Immature natural killer cell (primary cell): Measurements from ENCODE around the gene EFNA1. TPM values are rescaled to one million over a fixed set of nuclear protein-coding genes. Genes with fewer than 3 reads are reported as not detected.

Source experiments
- DNase-seq, 3 donors: peaks; one replicate each; pipeline ENCODE4 v3.0.0; 2022; ENCODE audit warnings: mixed read lengths in 1 of 3
- H3K27ac Mint-ChIP-seq, 6 donors: one replicate each; pipeline ENCODE4 v1.8.0; 2020; ENCODE audit warnings: mixed read lengths in 6 of 6, mild to moderate bottlenecking in 5 of 6, inconsistent platforms in 4 of 6, moderate library complexity in 3 of 6
- H3K27me3 Mint-ChIP-seq, 3 donors: one replicate each; pipeline ENCODE4 v1.8.0; 2020 to 2021; ENCODE audit warnings: low read depth in 3 of 3, mild to moderate bottlenecking in 3 of 3, mixed read lengths in 3 of 3, moderate library complexity in 3 of 3, inconsistent platforms in 1 of 3
- H3K36me3 Mint-ChIP-seq, 3 donors: one replicate each; pipeline ENCODE4 v1.8.0; 2020; ENCODE audit warnings: mixed read lengths in 3 of 3, inconsistent platforms in 2 of 3, mild to moderate bottlenecking in 2 of 3
- H3K4me1 Mint-ChIP-seq, 2 donors: one replicate each; pipeline ENCODE4 v1.8.0; 2020; ENCODE audit warnings: inconsistent platforms in 2 of 2, mild to moderate bottlenecking in 2 of 2, mixed read lengths in 2 of 2, moderate library complexity in 1 of 2
- H3K4me3 Mint-ChIP-seq, 5 donors: one replicate each; pipeline ENCODE4 v1.8.0; 2020; ENCODE audit warnings: mild to moderate bottlenecking in 5 of 5, mixed read lengths in 5 of 5, inconsistent platforms in 3 of 5, moderate library complexity in 3 of 5
- H3K9me3 Mint-ChIP-seq, 6 donors: one replicate each; pipeline ENCODE4 v1.8.0; 2020; ENCODE audit warnings: mild to moderate bottlenecking in 6 of 6, mixed read lengths in 6 of 6, inconsistent platforms in 4 of 6, moderate library complexity in 3 of 6
- polyA plus RNA-seq, 3 donors: library from polyadenylated mRNA; unstranded; fragments of 300-500 nt; fragmentation: Illumina TruSeq; gene quantifications; one replicate each; pipeline ENCODE4 v1.2.3, GENCODE V29; 2021

The EFNA1 gene
- polyA plus RNA-seq, 3 donors from 2014 or later, result 0.64 to 4.0 (median 1.1) TPM

DNA sequence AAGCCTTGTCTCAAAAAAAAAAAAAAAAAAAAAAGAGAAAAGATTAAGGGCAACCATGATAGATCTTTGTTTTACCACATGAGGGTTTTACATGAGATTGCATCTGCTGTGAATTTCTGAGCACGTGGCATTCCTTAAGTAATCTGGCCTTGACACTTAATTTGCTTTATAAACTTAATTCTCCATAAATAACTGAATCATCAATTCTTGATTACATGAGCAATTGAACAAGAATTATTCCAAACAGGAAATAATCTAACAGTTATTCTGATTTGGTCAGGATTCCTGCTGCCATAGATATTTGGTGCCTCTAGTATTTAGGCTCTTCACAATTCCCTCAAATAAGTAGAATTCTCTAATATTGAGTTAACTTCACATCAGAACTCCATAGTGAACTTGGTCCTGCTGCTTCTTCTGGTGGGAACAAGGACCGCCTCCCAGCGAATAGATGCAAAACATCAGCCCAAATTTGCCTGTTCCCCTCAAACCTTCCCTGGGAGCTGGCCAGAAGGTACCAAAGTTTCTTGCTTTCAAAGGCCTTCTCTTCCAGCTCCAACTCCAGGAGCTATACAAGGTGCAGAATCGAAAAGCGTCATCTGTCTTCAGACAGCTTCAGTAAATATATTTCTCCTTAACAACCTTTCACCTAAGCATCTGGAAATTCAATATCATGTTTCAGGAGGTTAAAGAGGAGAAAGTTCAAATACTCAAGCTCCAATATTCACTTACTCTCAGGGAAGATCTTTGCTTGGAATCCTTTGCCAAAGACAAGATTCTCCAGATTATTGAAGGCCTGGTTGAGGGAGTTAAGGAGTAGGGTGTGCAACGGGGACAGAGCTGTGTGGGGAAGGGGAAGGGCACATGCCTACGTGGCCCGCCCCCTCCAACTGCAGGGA is 44.4 kb downstream of the EFNA1 start:
- H3K4me3 Mint-ChIP-seq, result peak overlapping the region; percentile 96 to 100 (median 99)
- DNase-seq, result no peak
- H3K4me1 Mint-ChIP-seq, result peaks cover 52 to 62% of the 10 kb centered on the region in 2 donors

DNA sequence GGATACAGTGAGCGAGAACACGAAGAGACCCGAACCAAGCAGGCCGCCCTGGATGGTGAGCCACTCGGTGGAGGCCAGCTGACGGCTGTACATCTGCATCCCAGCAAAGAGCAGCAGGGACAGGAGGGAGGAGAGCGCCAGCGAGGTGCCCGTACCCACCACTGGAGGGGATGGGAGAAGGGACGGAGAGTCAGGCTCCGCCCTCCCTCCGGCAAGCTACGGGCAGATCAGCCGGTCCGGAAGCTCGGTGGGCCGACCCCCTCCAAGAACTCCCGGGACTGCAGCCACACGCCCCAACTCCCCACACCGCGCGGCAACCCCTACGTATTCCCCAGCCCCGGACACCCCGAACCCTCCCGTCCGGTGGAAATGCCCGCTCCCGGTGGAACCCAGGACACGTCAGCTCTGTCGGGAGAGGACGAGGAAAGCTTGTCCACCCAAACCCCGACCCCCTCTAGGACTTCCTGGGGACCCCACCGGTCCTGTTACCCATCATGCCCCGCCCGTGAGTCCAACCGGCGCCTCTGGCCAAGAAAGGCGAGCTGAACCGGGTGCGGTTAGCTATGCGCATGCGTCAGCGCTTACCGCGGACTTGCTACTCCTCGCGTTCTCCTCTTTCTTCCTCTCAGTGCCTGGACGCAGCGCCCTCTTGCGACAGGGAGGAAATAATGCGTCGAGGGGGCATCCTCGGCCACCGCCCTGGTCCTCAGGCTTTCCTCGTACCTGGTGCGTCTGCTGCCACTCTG is 45.2 kb downstream of the EFNA1 start, which contains the start of gene KRTCAP2:
Gene KRTCAP2 (minus strand): TSS at position 573 of the 746 bp plus-strand sequence. CDS start 80 bp downstream, at position 493.
- Mint-ChIP-seq H3K27me3 (peaks cover 5 to 20% (median 17%) of the 10 kb centered on the region in 3 donors), H3K27ac (peak within 1 kb of the TSS; percentile 97 to 99 (median 98)), H3K9me3 (no peaks in the 10 kb centered on the region), H3K4me1 (peaks cover 44 to 54% of the 10 kb centered on the region in 2 donors), H3K4me3 (peak within 1 kb of the TSS; percentile 96 to 100 (median 99)), H3K36me3 (peaks cover 8 to 9% (median 9%) of the 10 kb centered on the region in 3 donors)
- peak; percentile 93 to 94 (median 93) for DNase-seq

More for the DNA sequence above, 44.4 kb downstream of the EFNA1 start:
- Mint-ChIP-seq H3K36me3 (peaks cover 8 to 9% (median 9%) of the 10 kb centered on the region in 3 donors), H3K27ac (peak overlapping the region; percentile 97 to 99 (median 98)), H3K9me3 (no peaks in the 10 kb centered on the region), H3K27me3 (peaks cover 5 to 24% (median 22%) of the 10 kb centered on the region in 3 donors)

DNA sequence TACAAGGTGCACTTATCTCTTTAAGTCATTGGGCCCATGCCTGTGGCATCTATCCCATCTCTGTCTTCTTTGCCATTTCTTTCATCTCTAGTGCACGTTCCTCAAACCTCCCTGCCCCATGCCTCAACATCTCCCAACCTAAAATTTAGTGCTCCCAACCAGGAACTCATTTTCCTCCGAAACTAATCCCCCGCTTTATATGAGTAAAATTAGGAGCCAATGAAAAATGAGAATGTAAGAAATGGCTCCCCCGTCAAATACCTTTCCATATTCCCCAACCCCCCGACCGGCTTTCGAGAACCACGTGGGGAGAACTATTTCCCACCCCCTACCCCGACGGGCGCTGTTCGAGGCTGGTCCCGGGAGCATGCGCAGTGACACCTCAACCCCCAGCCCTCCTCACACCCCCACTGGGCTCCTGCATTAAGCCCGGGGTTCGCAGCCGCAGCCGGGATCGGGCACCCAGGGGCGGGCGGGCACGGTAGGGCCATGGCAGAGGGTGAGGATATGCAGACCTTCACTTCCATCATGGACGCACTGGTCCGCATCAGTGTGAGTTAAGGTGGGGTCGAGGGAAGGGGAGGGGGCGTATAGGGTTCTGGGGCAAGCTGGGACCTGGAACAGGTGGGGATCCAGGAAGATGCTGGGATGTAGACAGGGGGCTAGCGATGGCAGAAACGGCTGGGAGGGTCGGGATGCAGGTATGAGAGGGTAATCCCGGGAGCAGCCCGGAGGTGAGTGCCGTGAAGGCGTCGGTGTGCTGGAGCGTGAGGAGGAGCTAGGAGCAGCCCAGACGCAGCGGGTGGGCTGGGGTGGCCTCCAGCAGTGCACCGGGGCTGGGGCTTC is 46.0 kb downstream of the EFNA1 start, which contains the start of gene TRIM46:
Gene TRIM46 (plus strand): TSS at position 372 of the 846 bp plus-strand sequence. CDS start 118 bp downstream, at position 490.
- peaks cover 8 to 9% (median 9%) of the 10 kb centered on the region in 3 donors for H3K36me3 Mint-ChIP-seq
- H3K9me3 Mint-ChIP-seq, result no peaks in the 10 kb centered on the region
- peaks cover 5 to 19% (median 17%) of the 10 kb centered on the region in 3 donors for H3K27me3 Mint-ChIP-seq
- H3K27ac Mint-ChIP-seq, result peak within 1 kb of the TSS; percentile 97 to 99 (median 98)
- H3K4me1 Mint-ChIP-seq, result peaks cover 43 to 53% of the 10 kb centered on the region in 2 donors
- peak in 1 of 3 donors; percentile 45 for DNase-seq
- peak within 1 kb of the TSS; percentile 96 to 100 (median 99) for H3K4me3 Mint-ChIP-seq

DNA sequence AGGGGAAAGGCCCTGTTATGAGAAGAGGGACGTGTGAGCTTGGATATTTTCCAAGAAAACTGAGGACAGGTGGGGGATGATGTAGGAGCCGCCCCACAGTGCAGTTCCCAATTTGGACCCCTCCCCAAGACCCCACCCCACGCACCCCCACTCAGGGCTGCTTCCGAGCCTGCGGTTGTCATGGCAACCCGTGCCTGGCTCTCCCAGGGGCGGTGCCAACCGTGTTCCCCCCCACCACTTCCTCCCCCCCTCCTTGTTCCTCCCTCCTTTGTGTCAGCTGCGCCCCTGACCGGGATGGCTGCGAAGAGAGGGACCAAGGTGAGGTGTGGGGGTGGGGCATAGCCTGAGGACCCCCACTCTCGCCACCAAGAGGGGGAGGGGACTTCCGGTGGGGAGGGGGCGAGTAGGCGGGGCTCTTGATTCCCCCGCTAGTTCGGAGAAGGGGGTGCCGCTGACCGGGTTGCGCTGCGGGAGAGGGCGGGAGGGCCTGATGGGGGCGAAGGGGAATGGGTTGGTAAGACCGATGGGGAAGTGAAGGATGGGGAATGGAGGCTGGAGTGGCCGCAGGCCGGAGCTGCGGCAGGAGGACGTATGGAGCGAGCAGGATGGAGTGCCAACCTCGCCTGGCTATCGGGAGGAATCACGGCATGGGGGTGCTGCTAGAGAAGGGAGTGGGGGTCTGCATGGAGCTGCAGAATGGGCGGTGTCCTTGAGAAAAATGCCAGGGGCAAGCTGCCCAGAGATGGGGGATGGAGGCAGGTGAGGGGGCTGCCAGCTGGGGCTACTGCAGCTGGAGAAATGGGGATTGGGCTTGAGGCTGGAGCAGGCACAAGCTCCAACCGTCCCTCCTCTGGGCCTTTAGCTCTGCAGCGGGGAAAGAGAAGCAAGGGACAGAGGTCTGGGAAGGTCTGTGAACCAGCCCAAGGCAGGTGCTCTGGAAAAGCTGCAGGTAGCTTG is 46.9 kb downstream of the EFNA1 start:
- H3K27me3 Mint-ChIP-seq, result peaks cover 5 to 18% (median 17%) of the 10 kb centered on the region in 3 donors
- peak in 2 of 3 donors; percentile 23 to 29 for DNase-seq
- peaks cover 43 to 46% of the 10 kb centered on the region in 2 donors for H3K4me1 Mint-ChIP-seq
- H3K36me3 Mint-ChIP-seq, result peaks cover under 1 to 2% (median under 1%) of the 10 kb centered on the region in 3 donors
- no peaks in the 10 kb centered on the region for H3K9me3 Mint-ChIP-seq
- H3K27ac Mint-ChIP-seq, result peak overlapping the region in 5 of 6 donors; percentile 48 to 97 (median 64)
- H3K4me3 Mint-ChIP-seq, result peak overlapping the region; percentile 96 to 100 (median 99)

DNA sequence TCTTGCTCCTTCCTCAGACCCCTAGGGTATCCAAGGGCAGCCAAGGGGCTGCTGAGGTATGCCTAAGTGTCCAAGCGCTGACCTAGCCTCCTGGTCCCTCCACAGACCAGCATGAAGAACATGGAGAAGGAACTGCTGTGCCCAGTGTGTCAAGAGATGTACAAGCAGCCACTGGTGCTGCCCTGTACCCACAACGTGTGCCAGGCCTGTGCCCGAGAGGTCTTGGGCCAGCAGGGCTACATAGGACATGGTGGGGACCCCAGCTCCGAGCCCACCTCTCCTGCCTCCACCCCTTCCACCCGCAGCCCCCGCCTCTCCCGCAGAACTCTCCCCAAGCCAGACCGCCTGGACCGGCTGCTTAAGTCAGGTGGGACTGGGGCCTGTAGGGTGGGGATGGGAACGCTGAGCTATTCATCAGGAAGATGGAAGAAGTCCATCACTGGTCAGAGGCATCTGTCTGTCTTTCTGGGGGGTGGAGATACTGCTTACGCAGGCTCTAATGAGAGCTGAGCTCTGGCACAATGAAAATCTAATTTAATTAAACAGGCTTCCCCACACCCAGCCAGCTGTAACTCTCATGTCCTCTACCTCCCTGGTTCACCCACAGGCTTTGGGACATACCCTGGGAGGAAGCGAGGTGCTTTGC is 47.7 kb downstream of the EFNA1 start:
- no peak for DNase-seq
- H3K4me1 Mint-ChIP-seq, result peaks cover 41 to 45% of the 10 kb centered on the region in 2 donors
- H3K27ac Mint-ChIP-seq, result peak overlapping the region in 1 of 6 donors; percentile 5
- peaks cover 5 to 17% (median 16%) of the 10 kb centered on the region in 3 donors for H3K27me3 Mint-ChIP-seq
- H3K9me3 Mint-ChIP-seq, result no peaks in the 10 kb centered on the region
- peak overlapping the region in 3 of 5 donors; percentile 46 to 65 (median 55) for H3K4me3 Mint-ChIP-seq
- H3K36me3 Mint-ChIP-seq, result no peaks in the 10 kb centered on the region

DNA sequence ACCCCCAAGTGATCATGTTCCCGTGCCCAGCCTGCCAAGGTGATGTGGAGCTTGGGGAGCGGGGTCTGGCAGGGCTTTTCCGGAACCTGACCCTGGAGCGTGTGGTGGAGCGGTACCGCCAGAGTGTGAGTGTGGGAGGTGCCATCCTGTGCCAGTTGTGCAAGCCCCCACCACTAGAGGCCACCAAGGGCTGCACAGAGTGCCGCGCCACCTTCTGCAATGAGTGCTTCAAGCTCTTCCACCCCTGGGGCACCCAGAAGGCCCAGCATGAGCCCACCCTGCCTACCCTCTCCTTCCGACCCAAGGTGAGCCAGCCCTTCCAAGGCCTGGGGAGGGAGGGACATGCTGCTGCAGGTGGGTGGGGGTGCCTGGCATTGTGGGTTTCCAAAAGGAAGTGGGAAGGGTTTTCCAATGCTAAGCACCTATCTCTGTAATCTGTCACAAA is 48.3 kb downstream of the EFNA1 start:
- H3K36me3 Mint-ChIP-seq, result no peaks in the 10 kb centered on the region
- no peaks in the 10 kb centered on the region for H3K9me3 Mint-ChIP-seq
- no peak overlapping the region for H3K4me3 Mint-ChIP-seq
- no peak overlapping the region for H3K27ac Mint-ChIP-seq
- peaks cover 5 to 17% (median 16%) of the 10 kb centered on the region in 3 donors for H3K27me3 Mint-ChIP-seq
- H3K4me1 Mint-ChIP-seq, result peaks cover 40 to 45% of the 10 kb centered on the region in 2 donors
- no peak for DNase-seq

DNA sequence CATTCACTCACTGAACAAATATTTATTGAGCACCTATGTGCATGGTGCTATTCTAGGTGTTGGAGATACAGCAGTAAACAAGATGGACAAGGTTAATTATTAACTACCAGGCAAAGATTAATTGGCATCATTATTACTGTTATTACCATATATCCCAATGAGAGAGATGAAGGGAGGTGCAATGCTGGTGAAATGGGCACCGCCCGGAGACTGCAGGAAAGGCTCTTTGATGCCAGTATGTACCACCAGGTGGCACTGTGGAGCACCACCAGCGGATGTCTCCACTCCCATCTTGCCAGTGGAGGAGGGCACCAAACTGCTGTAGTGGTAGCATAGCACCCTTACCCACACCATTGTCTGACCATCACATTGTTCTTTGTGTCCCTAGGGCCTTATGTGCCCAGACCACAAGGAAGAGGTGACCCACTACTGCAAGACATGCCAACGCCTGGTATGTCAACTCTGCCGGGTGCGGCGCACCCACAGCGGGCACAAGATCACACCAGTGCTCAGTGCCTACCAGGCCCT is 48.9 kb downstream of the EFNA1 start:
- Mint-ChIP-seq H3K27me3 (peaks cover 5 to 17% (median 16%) of the 10 kb centered on the region in 3 donors), H3K36me3 (no peaks in the 10 kb centered on the region), H3K4me3 (peak overlapping the region in 2 of 5 donors; percentile 3 to 17), H3K27ac (peak overlapping the region in 2 of 6 donors; percentile 25 to 37), H3K9me3 (no peaks in the 10 kb centered on the region), H3K4me1 (peaks cover 39 to 40% of the 10 kb centered on the region in 2 donors)
- peak; percentile 71 to 78 (median 72) for DNase-seq

DNA sequence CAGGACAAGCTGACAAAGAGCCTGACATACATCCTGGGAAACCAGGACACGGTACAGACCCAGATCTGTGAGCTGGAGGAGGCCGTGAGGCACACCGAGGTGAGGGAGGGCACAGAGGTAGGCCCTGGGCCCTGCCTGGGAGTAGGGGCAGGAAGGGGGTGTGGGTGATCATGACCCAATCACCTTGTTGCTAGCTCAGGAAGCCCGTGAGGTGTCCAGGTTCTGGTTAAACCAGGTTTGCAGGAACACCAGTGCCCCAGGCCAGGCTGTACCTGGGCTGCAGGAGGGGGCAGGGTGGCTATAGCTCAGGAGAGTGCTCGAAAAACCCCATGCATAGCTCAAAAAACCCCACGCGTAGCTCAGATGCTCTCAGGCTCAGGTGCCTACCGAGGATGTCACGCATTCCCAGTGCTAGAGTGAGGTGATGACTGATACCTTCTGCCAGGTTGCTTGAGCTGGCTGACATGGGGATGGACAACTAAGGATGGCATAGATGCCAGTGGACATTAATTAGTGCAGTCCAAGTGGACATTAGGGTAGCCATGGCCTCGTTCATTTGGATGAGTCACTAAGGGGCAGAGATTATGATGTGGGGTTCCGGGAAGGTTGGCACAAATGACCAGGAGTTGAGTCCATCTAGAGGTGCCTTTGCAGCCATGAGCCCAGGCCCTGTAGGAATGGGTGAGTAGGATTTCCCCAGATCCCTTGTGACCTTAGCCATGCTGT is 49.7 kb downstream of the EFNA1 start:
- H3K4me3 Mint-ChIP-seq, result no peak overlapping the region
- H3K27me3 Mint-ChIP-seq, result peaks cover 5 to 17% (median 14%) of the 10 kb centered on the region in 3 donors
- peaks cover 32 to 33% of the 10 kb centered on the region in 2 donors for H3K4me1 Mint-ChIP-seq
- no peaks in the 10 kb centered on the region for H3K9me3 Mint-ChIP-seq
- H3K36me3 Mint-ChIP-seq, result no peaks in the 10 kb centered on the region
- no peak for DNase-seq
- no peak overlapping the region for H3K27ac Mint-ChIP-seq

DNA sequence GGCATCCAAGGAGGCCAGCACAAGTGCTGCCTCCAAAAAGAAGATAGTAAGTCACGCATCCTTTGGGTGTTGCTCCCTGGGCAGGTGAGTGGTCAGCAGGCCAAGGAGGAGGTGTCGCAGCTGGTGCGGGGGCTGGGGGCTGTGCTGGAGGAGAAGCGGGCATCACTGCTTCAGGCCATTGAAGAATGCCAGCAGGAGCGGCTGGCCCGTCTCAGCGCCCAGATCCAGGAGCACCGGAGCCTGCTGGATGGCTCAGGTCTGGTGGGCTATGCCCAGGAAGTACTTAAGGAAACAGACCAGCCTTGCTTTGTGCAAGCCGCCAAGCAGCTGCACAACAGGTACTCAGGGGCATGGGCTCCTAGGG is 50.2 kb downstream of the EFNA1 start:
- Mint-ChIP-seq H3K27me3 (peaks cover 5 to 12% (median 10%) of the 10 kb centered on the region in 3 donors), H3K4me1 (peaks cover 28 to 29% of the 10 kb centered on the region in 2 donors), H3K9me3 (no peaks in the 10 kb centered on the region), H3K4me3 (no peak overlapping the region), H3K27ac (no peak overlapping the region), H3K36me3 (no peaks in the 10 kb centered on the region)
- DNase-seq, result no peak

DNA sequence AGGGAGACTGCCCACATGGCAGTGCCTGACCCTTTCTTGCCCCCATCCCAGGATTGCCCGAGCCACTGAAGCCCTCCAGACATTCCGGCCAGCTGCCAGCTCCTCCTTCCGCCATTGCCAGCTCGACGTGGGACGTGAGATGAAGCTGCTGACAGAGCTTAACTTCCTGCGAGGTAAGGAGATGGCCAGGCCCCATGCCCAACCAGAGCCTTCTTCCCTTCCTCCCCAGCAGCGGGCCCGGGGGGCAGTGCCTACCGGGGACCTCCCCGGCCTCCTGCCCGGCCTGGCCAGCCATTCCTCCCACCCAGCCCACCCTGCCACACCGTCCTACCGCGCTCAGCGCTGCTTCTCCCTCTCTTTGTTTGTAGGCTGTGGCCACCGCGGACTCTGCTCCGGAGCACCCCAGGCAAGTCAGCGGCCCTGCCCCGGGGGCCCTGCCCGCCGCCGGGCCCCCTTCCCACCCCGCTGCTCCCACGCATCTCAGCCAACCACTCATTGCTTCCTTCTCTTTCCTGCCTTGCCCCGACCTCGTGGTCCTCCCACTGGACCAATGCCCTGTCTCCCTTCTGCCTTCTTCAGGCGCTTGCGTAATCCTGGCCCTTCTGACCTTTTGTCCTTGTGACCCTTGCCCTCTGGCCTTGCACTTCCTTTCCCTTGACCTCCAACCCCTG is 50.9 kb downstream of the EFNA1 start:
- H3K9me3 Mint-ChIP-seq, result no peaks in the 10 kb centered on the region
- H3K36me3 Mint-ChIP-seq, result no peaks in the 10 kb centered on the region
- H3K4me3 Mint-ChIP-seq, result no peak overlapping the region
- DNase-seq, result no peak
- H3K27ac Mint-ChIP-seq, result no peak overlapping the region
- H3K4me1 Mint-ChIP-seq, result peaks cover 21 to 22% of the 10 kb centered on the region in 2 donors
- peaks cover 0 to 7% (median 4%) of the 10 kb centered on the region in 3 donors for H3K27me3 Mint-ChIP-seq
